HG03097 (cell line): ENCODE results near the gene OR52J3.

Experiments
- ATAC-seq: cut with Tn5 transposase; IDR thresholded peaks from one replicate; pipeline ENCODE4 v1.9.1; 2021; ENCODE audit not compliant: unreplicated experiment, low FRiP score

The OR52J3 gene

DNA sequence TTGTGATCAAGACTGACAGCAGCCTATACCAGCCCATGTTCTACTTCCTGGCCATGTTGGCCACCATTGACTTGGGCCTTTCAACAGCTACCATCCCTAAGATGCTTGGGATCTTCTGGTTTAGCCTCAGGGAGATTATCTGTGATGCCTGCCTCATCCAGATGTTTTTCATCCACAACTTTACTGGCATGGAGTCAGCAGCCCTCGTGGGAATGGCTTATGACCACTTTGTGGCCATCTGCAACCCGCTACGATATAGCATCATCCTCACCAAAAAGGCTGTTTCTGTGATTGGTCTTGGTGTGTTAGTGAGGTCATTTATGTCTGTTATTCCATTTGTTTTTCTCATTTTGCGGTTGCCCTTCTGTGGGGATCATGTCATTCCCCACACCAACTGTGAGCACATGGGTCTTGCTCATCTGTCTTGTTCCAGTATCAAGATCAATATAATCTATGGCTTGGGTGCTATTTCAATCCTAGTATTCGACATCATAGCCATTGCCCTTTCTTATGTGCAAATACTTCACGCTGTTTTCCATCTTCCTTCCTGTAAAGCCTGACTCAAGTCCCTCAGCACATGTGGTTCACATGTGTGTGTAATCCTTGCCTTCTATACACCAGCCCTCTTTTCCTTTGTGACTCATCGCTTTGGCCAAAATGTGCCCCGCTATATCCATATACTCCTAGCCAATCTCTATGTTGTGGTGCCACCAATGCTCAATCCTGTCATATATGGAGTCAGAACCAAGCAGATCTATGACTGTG lies 46.7 kb downstream of the OR52J3 start:
- no peak for ATAC-seq

DNA sequence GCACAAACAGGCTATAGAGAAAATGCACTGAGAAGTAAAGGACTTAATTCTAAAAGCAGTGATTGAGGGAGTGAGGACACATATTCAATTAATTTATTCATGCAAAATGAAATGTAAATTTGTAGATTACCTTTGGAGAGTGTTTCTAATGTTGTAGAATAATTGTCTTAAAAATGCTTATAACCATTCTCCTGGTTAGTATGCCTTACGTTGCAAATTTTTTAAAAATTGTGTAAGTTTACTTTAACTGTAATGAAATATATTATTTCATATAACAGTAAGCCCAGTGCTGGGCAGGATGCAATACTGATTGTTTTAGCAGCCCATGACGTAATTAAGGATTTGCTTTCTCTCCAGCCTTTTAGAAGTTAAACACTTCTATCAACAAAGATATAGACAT lies 49.7 kb downstream of the OR52J3 start:
- no peak for ATAC-seq
